Measurements from ENCODE around the gene TCF15. TPM values are rescaled to one million over a fixed set of nuclear protein-coding genes. Genes with fewer than 3 reads are reported as not detected.
"Not testable (repeated sequence)": the region's sequence is repeated elsewhere in the genome, so short reads cannot be mapped to it uniquely, and the experiment has no call there.

The TCF15 gene
- total RNA-seq, 1 donor from 2014 or later, result not detected

GRCh38 chr20:642398-643174 lies 32.5 kb upstream of the TCF15 start:
- intact Hi-C loops (cut with DNase I), result loop anchor here (10.0 kb wide), 1 partner anchor 278 kb away; no protein-coding TSS in a partner anchor
- Histone ChIP-seq H3K4me3 (peak overlapping the region; percentile 30 to 37), H3K27ac (peak overlapping the region; percentile 55), H3K4me1 (peaks cover 7% of the 10 kb centered on the region), H3K36me3 (peaks cover 0 to 6% of the 10 kb centered on the region in 2 donors), H3K27me3 (no peaks in the 10 kb centered on the region), H3K9me3 (no peaks in the 10 kb centered on the region)
- DNase-seq (ENCODE audit: extremely low spot score in 2 of 2), result no peak
- no peak for TF ChIP-seq POLR2A (IDR thresholded peaks at IDR 0.05)
- no peak for TF ChIP-seq CTCF (IDR thresholded peaks at IDR 0.05)
- no peak for TF ChIP-seq POLR2AphosphoS5 (IDR thresholded peaks at IDR 0.05; ENCODE audit: insufficient read depth in 1 of 2, low read depth in 1 of 2)

- H3K4me1 ChIP-seq; H3K36me3 ChIP-seq; H3K9me3 ChIP-seq; DNase-seq (ENCODE audit: extremely low spot score in 2 of 2); H3K27me3 ChIP-seq: not testable (repeated sequence)
- Histone ChIP-seq H3K27ac (peak overlapping the region; percentile 55), H3K4me3 (peak overlapping the region; percentile 30 to 37)
- intact Hi-C loops (cut with DNase I), result loop anchor here (10.0 kb wide), 1 partner anchor 277 kb away; no protein-coding TSS in a partner anchor
Measured at GRCh38 chr20:642013-642397, 31.9 kb upstream of the TCF15 start.

GRCh38 chr20:641516-641875 lies 31.4 kb upstream of the TCF15 start:
- no peak overlapping the region for H3K27ac ChIP-seq
- peaks cover 7% of the 10 kb centered on the region for H3K4me1 ChIP-seq
- H3K36me3 ChIP-seq, result no peaks in the 10 kb centered on the region
- no peak for DNase-seq (ENCODE audit: extremely low spot score in 2 of 2)
- no peaks in the 10 kb centered on the region for H3K9me3 ChIP-seq
- H3K27me3 ChIP-seq, result no peaks in the 10 kb centered on the region
- H3K4me3 ChIP-seq, result no peak overlapping the region
- intact Hi-C loops (cut with DNase I), result loop anchor here (10.0 kb wide), 1 partner anchor 277 kb away; no protein-coding TSS in a partner anchor
- no peak for TF ChIP-seq CTCF (IDR thresholded peaks at IDR 0.05)
- TF ChIP-seq POLR2AphosphoS5 (IDR thresholded peaks at IDR 0.05; ENCODE audit: insufficient read depth in 1 of 2, low read depth in 1 of 2), result no peak
- TF ChIP-seq POLR2A (IDR thresholded peaks at IDR 0.05), result no peak

GRCh38 chr20:640674-641515 lies 30.8 kb upstream of the TCF15 start:
- Histone ChIP-seq H3K9me3 (no peaks in the 10 kb centered on the region), H3K4me1 (peaks cover 7% of the 10 kb centered on the region), H3K36me3 (no peaks in the 10 kb centered on the region), H3K27me3 (no peaks in the 10 kb centered on the region), H3K4me3 (no peak overlapping the region), H3K27ac (no peak overlapping the region)
- intact Hi-C loops (cut with DNase I), result loop anchor here (10.0 kb wide), 1 partner anchor 276 kb away; no protein-coding TSS in a partner anchor
- no peak for TF ChIP-seq POLR2A (IDR thresholded peaks at IDR 0.05)
- TF ChIP-seq POLR2AphosphoS5 (IDR thresholded peaks at IDR 0.05; ENCODE audit: insufficient read depth in 1 of 2, low read depth in 1 of 2), result no peak
- no peak for TF ChIP-seq CTCF (IDR thresholded peaks at IDR 0.05)
- DNase-seq (ENCODE audit: extremely low spot score in 2 of 2), result no peak

GRCh38 chr20:638579-638978 lies 28.5 kb upstream of the TCF15 start:
- DNase-seq (ENCODE audit: extremely low spot score in 2 of 2), result no peak
- Histone ChIP-seq H3K4me1 (no peaks in the 10 kb centered on the region), H3K9me3 (no peaks in the 10 kb centered on the region), H3K36me3 (no peaks in the 10 kb centered on the region), H3K27me3 (no peaks in the 10 kb centered on the region), H3K27ac (no peak overlapping the region), H3K4me3 (no peak overlapping the region)
- intact Hi-C loops (cut with DNase I), result no loop called here
- TF ChIP-seq CTCF (IDR thresholded peaks at IDR 0.05) (no peak), POLR2A (IDR thresholded peaks at IDR 0.05) (no peak), POLR2AphosphoS5 (IDR thresholded peaks at IDR 0.05; ENCODE audit: insufficient read depth in 1 of 2, low read depth in 1 of 2) (no peak)
